Glutamatergic neuron (in vitro differentiated cells): ENCODE measurements around the gene EHMT2. TPM values are rescaled to one million over a fixed set of nuclear protein-coding genes. Genes with fewer than 3 reads are reported as not detected.
"Not testable (repeated sequence)": the region's sequence is repeated elsewhere in the genome, so short reads cannot be mapped to it uniquely, and the experiment has no call there.

Experiments
- DNase-seq: peaks from one replicate; pipeline ENCODE4 v3.0.0; 2022
- H3K27ac Mint-ChIP-seq: one replicate; pipeline ENCODE4 v1.8.0; 2020; ENCODE audit warnings: mild to moderate bottlenecking, mixed read lengths, inconsistent platforms; ENCODE audit not compliant: unreplicated experiment
- H3K27me3 Mint-ChIP-seq: one replicate; pipeline ENCODE4 v1.8.0; 2020; ENCODE audit warnings: mild to moderate bottlenecking, moderate library complexity, mixed read lengths, inconsistent platforms; ENCODE audit not compliant: unreplicated experiment
- H3K36me3 Mint-ChIP-seq: one replicate; pipeline ENCODE4 v1.8.0; 2020; ENCODE audit warnings: mild to moderate bottlenecking, mixed read lengths, inconsistent platforms; ENCODE audit not compliant: unreplicated experiment
- H3K4me1 Mint-ChIP-seq: one replicate; pipeline ENCODE4 v1.8.0; 2020; ENCODE audit warnings: mild to moderate bottlenecking, low read depth, mixed read lengths, inconsistent platforms; ENCODE audit not compliant: unreplicated experiment
- H3K4me3 Mint-ChIP-seq: one replicate; pipeline ENCODE4 v1.8.0; 2020; ENCODE audit warnings: mild to moderate bottlenecking, mixed read lengths, inconsistent platforms; ENCODE audit not compliant: unreplicated experiment
- H3K9me3 Mint-ChIP-seq: one replicate; pipeline ENCODE4 v1.8.0; 2020; ENCODE audit warnings: mild to moderate bottlenecking, moderate library complexity, mixed read lengths, inconsistent platforms; ENCODE audit not compliant: unreplicated experiment
- CTCF ChIP-seq: fragments of 200-600 bp; sonication (generic); IDR thresholded peaks from one replicate; pipeline ENCODE4 v1.5.0; 2021; ENCODE audit not compliant: partially characterized antibody, unreplicated experiment
- total RNA-seq: library from RNA; stranded (reverse); fragmentation: NEBNext Ultra II Directional; extraction: Animal tissue kit (Norgen Biotek cat#: 25700); gene quantifications from one replicate; pipeline ENCODE4 v1.2.1, GENCODE V29; 2021; ENCODE audit not compliant: unreplicated experiment

Gene EHMT2
- total RNA-seq, 1 donor from 2014 or later: 113 TPM

GRCh38 chr6:31864818-31865204, 32.7 kb downstream of the EHMT2 start:
- Mint-ChIP-seq H3K4me3 (peak overlapping the region; percentile 59), H3K9me3 (peaks cover 2% of the 10 kb centered on the region), H3K4me1 (peaks cover 2% of the 10 kb centered on the region), H3K27me3 (peaks cover 7% of the 10 kb centered on the region), H3K36me3 (no peaks in the 10 kb centered on the region), H3K27ac (peak overlapping the region; percentile 29)
- no peak for TF ChIP-seq CTCF
- DNase-seq: no peak

GRCh38 chr6:31864123-31864562, 33.4 kb downstream of the EHMT2 start:
- H3K27ac Mint-ChIP-seq: peak overlapping the region; percentile 96
- H3K27me3 Mint-ChIP-seq, H3K4me1 Mint-ChIP-seq, DNase-seq, H3K36me3 Mint-ChIP-seq, H3K9me3 Mint-ChIP-seq: not testable (repeated sequence)
- peak overlapping the region; percentile 97 for H3K4me3 Mint-ChIP-seq

GRCh38 chr6:31862344-31863235, 34.9 kb downstream of the EHMT2 start, which contains the start of gene NEU1:
Gene NEU1 (minus strand): TSS chr6:31862821. CDS start chr6:31862776, 45 bp downstream.
- peaks cover 2% of the 10 kb centered on the region for H3K9me3 Mint-ChIP-seq
- peaks cover 9% of the 10 kb centered on the region for H3K27me3 Mint-ChIP-seq
- peaks cover 2% of the 10 kb centered on the region for H3K4me1 Mint-ChIP-seq
- H3K36me3 Mint-ChIP-seq: no peaks in the 10 kb centered on the region
- peak within 1 kb of the TSS; percentile 97 for H3K4me3 Mint-ChIP-seq
- DNase-seq: peak; percentile 96
- no peak for TF ChIP-seq CTCF
- H3K27ac Mint-ChIP-seq: peak within 1 kb of the TSS; percentile 96

- TF ChIP-seq CTCF: no peak
- DNase-seq: no peak
- Mint-ChIP-seq H3K9me3 (peaks cover 2% of the 10 kb centered on the region), H3K4me3 (peak overlapping the region; percentile 97), H3K36me3 (no peaks in the 10 kb centered on the region), H3K4me1 (peaks cover 2% of the 10 kb centered on the region), H3K27me3 (peaks cover 9% of the 10 kb centered on the region), H3K27ac (peak overlapping the region; percentile 96)
These were observed 35.6 kb downstream of the EHMT2 start for GRCh38 chr6:31861919-31862343.

GRCh38 chr6:31861150-31861549, 36.3 kb downstream of the EHMT2 start:
- H3K4me1 Mint-ChIP-seq: peaks cover 2% of the 10 kb centered on the region
- no peak for TF ChIP-seq CTCF
- no peaks in the 10 kb centered on the region for H3K36me3 Mint-ChIP-seq
- H3K9me3 Mint-ChIP-seq: peaks cover 2% of the 10 kb centered on the region
- no peak for DNase-seq
- H3K27me3 Mint-ChIP-seq: peaks cover 11% of the 10 kb centered on the region
- no peak overlapping the region for H3K27ac Mint-ChIP-seq
- H3K4me3 Mint-ChIP-seq: peak overlapping the region; percentile 97
